ENCODE data around the gene CREBL2.

DNA sequence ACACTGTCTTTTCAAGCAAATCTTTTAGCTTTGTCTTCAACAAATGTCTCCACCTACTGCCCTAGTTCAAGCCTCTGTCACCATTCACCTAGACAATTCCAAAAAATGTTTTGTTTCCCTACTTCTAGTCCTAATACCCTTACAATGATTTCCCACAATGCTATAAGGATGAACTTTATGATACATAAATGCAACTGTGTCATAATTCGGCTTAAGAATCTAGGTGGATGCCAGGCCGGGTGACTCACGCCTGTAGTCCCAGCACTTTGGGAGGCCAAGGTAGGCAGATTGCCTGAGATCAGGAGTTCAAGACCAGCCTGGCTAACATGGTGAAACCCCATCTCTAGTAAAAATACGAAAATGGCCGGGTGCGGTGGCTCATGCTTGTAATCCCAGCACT lies 20.7 kb upstream of the CREBL2 start:
- TF ChIP-seq, protein P1, sequence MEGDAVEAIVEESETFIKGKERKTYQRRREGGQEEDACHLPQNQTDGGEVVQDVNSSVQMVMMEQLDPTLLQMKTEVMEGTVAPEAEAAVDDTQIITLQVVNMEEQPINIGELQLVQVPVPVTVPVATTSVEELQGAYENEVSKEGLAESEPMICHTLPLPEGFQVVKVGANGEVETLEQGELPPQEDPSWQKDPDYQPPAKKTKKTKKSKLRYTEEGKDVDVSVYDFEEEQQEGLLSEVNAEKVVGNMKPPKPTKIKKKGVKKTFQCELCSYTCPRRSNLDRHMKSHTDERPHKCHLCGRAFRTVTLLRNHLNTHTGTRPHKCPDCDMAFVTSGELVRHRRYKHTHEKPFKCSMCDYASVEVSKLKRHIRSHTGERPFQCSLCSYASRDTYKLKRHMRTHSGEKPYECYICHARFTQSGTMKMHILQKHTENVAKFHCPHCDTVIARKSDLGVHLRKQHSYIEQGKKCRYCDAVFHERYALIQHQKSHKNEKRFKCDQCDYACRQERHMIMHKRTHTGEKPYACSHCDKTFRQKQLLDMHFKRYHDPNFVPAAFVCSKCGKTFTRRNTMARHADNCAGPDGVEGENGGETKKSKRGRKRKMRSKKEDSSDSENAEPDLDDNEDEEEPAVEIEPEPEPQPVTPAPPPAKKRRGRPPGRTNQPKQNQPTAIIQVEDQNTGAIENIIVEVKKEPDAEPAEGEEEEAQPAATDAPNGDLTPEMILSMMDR (IDR thresholded peaks at IDR 0.05) = no peak
- TF ChIP-seq EZH2 (IDR thresholded peaks at IDR 0.05; ENCODE audit: borderline replicate concordance, insufficient read depth, low read depth, low read length, poor library complexity, severe bottlenecking) = no peak
